ENCODE measurements around the gene TRIM15.

DNA sequence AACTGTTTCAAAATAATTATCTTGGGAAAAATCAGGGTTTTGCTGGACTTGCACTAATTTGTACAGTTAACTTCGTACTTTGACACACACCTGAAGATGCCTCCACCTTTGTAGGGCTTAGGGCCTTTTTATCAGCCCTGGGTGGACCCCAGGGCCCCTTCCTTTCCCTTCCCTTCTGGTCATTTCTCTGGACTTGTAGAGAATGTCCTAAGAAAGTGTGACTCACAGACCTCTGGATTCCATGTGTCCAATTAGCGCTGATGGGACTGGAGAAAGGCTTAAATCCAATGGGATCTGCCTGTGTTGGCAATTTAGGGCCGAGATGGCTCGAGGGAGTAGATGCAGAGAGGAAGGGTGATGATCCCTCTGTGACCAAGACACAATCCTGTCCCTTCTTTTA lies 9.3 kb downstream of the TRIM15 start:
- TF ChIP-seq, protein P1, sequence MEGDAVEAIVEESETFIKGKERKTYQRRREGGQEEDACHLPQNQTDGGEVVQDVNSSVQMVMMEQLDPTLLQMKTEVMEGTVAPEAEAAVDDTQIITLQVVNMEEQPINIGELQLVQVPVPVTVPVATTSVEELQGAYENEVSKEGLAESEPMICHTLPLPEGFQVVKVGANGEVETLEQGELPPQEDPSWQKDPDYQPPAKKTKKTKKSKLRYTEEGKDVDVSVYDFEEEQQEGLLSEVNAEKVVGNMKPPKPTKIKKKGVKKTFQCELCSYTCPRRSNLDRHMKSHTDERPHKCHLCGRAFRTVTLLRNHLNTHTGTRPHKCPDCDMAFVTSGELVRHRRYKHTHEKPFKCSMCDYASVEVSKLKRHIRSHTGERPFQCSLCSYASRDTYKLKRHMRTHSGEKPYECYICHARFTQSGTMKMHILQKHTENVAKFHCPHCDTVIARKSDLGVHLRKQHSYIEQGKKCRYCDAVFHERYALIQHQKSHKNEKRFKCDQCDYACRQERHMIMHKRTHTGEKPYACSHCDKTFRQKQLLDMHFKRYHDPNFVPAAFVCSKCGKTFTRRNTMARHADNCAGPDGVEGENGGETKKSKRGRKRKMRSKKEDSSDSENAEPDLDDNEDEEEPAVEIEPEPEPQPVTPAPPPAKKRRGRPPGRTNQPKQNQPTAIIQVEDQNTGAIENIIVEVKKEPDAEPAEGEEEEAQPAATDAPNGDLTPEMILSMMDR (IDR thresholded peaks at IDR 0.05; ENCODE audit: low read length): no peak
- no peak for TF ChIP-seq EZH2 (IDR thresholded peaks at IDR 0.05; ENCODE audit: borderline replicate concordance, low read length)
